Kidney epithelial cell (primary cell): Measurements from ENCODE around the gene HBA1. TPM values are rescaled to one million over a fixed set of nuclear protein-coding genes. Genes with fewer than 3 reads are reported as not detected.

Experiments
- DNase-seq: peaks from one replicate; pipeline ENCODE4 v3.0.0-alpha.2; 2010; ENCODE audit warnings: low read depth
- H3K27me3 ChIP-seq: 2 replicates; pipeline ENCODE4 v1.6.0; 2011; ENCODE audit warnings: low read length; ENCODE audit not compliant: control insufficient read depth, insufficient read depth
- H3K36me3 ChIP-seq: 2 replicates; pipeline ENCODE4 v1.5.1; 2011; ENCODE audit warnings: low read length; ENCODE audit not compliant: control insufficient read depth, insufficient read depth
- H3K4me3 ChIP-seq: 2 replicates; pipeline ENCODE4 v1.5.1; 2011; ENCODE audit warnings: low read depth, mild to moderate bottlenecking, control low read depth, low read length
- total RNA-seq: library from RNA; depleted of rRNA; stranded (reverse); fragments of >200 nt; gene quantifications from 2 replicates; pipeline ENCODE4 v1.2.3, GENCODE V29; 2015
- TF ChIP-seq, protein P1 (sequence below): IDR thresholded peaks from 2 replicates; pipeline ENCODE4 v1.5.1; 2011; ENCODE audit warnings: mild to moderate bottlenecking, moderate library complexity, low read length, control low read depth, inconsistent platforms; ENCODE audit not compliant: insufficient read depth, poor library complexity, severe bottlenecking

Gene HBA1
- total RNA-seq, 1 donor from 2014 or later: not detected

DNA sequence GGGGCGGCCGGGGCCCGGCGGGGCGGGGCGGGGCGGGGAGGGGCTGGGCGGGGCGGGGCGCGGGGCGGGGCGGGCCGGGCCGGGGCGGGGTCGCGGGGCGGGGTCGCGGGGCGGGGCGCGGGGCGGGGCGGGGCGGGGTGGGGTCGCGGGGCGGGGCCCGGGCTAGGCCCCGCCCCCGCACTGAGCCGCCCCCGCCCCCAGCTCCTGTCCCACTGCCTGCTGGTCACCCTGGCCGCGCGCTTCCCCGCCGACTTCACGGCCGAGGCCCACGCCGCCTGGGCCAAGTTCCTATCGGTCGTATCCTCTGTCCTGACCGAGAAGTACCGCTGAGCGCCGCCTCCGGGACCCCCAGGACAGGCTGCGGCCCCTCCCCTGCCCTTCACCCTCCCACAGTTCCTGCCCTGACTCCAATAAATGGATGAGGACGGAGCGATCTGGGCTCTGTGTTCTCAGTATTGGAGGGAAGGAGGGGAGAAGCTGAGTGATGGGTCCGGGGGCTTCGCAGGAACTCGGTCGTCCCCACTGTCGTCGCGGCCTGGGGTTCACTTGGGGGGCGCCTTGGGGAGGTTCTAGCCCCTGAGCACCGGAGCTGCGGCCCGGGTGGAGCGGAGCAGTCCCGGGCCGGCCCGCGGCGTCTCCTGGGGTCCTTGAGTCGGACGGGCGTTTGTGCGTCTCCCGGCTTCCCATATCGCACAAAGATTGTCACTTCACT lies 11.5 kb upstream of the HBA1 start:
- H3K27me3 ChIP-seq: peaks cover 52% of the 10 kb centered on the region
- no peak overlapping the region for H3K4me3 ChIP-seq
- no peak for DNase-seq
- TF ChIP-seq, protein P1, sequence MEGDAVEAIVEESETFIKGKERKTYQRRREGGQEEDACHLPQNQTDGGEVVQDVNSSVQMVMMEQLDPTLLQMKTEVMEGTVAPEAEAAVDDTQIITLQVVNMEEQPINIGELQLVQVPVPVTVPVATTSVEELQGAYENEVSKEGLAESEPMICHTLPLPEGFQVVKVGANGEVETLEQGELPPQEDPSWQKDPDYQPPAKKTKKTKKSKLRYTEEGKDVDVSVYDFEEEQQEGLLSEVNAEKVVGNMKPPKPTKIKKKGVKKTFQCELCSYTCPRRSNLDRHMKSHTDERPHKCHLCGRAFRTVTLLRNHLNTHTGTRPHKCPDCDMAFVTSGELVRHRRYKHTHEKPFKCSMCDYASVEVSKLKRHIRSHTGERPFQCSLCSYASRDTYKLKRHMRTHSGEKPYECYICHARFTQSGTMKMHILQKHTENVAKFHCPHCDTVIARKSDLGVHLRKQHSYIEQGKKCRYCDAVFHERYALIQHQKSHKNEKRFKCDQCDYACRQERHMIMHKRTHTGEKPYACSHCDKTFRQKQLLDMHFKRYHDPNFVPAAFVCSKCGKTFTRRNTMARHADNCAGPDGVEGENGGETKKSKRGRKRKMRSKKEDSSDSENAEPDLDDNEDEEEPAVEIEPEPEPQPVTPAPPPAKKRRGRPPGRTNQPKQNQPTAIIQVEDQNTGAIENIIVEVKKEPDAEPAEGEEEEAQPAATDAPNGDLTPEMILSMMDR: no peak
- no peaks in the 10 kb centered on the region for H3K36me3 ChIP-seq

DNA sequence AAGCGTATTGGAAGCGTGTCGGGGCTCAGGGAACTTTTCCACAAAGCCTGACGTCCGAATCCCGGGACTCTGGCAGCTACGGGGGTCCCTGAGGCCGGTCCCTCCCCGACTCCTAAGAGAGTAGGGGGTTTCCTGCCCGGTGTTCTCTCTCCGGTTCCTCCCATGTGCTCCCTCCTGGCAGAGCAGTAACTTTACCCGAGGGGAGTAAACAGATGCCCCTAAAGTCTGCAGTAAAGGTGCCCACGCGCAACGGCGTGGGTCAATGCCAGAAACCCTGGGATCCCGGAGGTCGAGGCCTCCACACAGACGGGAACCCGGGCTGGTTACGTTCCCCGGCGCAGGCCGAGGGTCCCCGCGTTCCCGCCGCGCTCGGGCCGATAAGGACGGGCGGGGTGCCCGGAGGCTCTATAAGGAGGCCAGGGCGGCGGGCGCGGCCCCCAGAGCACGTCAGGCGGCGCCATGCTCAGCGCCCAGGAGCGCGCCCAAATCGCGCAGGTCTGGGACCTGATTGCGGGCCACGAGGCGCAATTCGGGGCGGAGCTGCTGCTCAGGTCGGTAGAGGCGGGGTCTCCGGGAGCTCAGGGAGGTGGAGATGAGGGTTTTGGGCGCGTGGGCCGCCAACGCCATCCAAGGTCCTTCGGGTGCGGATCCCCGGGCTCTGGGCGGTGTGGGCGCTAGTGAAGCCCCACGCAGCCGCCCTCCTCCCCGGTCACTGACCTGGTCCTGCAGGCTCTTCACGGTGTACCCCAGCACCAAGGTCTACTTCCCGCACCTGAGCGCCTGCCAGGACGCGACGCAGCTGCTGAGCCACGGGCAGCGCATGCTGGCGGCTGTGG lies 10.7 kb upstream of the HBA1 start, which contains the start of gene HBM:
HBM (plus strand) TSS at position 440 of the 836 bp plus-strand sequence; CDS start at position 460, 20 bp downstream.
- Histone ChIP-seq H3K4me3 (no peak within 1 kb of the TSS), H3K36me3 (no peaks in the 10 kb centered on the region), H3K27me3 (peaks cover 55% of the 10 kb centered on the region)
- TF ChIP-seq, protein P1: no peak
- no peak for DNase-seq

DNA sequence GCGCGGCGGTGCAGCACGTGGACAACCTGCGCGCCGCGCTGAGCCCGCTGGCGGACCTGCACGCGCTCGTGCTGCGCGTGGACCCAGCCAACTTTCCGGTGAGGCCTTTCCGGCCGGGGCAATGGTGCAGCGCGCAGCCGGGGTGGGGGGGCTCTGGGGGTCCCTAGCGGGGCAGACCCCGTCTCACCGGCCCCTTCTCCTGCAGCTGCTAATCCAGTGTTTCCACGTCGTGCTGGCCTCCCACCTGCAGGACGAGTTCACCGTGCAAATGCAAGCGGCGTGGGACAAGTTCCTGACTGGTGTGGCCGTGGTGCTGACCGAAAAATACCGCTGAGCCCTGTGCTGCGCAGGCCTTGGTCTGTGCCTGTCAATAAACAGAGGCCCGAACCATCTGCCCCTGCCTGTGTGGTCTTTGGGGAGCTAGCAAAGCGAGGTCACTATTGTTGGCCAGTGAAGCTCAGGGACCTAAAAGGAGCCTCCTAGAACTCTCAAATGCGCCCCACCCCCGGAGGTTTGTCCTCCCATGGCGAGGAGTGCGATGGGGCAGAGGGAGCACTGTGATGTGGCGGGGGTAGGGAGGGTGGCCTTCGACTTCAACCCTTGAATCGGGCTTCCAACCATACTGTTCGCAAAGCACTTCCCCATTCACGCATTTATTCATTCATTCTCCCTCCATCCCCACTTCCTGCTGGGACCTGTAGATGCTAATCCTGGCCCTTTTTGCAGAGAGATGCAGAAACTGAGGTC lies 9.9 kb upstream of the HBA1 start:
- TF ChIP-seq, protein P1: no peak
- H3K36me3 ChIP-seq: no peaks in the 10 kb centered on the region
- peaks cover 55% of the 10 kb centered on the region for H3K27me3 ChIP-seq
- no peak for DNase-seq
- no peak overlapping the region for H3K4me3 ChIP-seq

DNA sequence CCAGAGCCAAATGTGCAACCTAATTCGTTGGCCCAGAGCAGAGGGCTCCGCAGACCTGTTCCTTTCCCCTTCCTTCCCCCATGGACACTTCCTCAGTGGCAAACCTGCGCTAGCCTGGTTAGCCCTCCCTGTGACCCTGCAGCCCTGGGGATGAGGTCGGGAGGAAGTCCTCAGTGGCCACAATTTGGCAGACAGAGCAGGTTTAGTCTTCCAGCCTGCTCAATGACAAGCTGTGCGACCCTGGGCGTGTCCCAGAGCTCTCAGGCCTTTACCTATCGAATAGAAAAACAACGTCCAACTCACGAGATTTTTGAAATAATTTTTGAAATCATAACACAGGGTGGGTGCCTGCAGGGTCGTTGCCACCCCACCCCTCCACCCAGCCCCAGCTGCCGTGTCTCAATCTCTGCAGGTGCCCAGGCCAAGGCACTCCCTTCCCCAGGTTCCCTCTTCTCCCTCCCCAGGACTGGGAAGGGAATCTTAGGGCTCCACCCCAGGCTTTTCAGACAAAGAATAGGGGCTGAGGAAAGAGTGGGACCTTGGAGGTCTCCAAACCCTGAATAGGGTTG lies 9.3 kb upstream of the HBA1 start:
- Histone ChIP-seq H3K27me3 (peaks cover 58% of the 10 kb centered on the region), H3K4me3 (no peak overlapping the region), H3K36me3 (no peaks in the 10 kb centered on the region)
- no peak for DNase-seq
- TF ChIP-seq, protein P1: no peak

DNA sequence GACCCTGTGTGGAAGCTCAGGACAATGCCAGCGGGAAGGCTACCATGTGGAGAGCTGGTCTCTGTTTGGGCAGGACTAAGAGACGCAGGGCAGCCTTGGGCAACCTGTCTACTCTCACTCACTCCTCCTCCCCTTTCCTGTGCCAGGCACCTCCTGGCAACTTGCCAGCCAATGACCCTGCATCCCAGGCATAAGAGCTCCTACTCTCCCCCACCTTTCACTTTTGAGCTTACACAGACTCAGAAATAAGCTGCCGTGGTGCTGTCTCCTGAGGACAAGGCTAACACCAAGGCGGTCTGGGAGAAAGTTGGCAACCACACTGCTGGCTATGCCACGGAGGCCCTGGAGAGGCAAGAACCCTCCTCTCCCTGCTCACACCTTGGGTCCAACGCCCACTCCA lies 8.1 kb upstream of the HBA1 start:
- no peak for DNase-seq
- TF ChIP-seq, protein P1: no peak
- no peak overlapping the region for H3K4me3 ChIP-seq
- H3K36me3 ChIP-seq: no peaks in the 10 kb centered on the region
- peaks cover 60% of the 10 kb centered on the region for H3K27me3 ChIP-seq
